Activated CD4-positive, alpha-beta T cell treated with anti-CD3 and anti-CD28 coated beads, Interleukin-2, amount 10 ng/mL, durations not matched to agents 7 days and 5 days (primary cell): ENCODE results near the gene SRPRA. TPM values are rescaled to one million over a fixed set of nuclear protein-coding genes. Genes with fewer than 3 reads are reported as not detected.
"Not testable (repeated sequence)": the region's sequence is repeated elsewhere in the genome, so short reads cannot be mapped to it uniquely, and the experiment has no call there.

Experiments used
- CTCF ChIA-PET: fragments of 350-600 bp; sonication (Branson Sonifier 250); formaldehyde crosslinking; loops from one replicate; lab custom pipeline; 2021; ENCODE audit warnings: antibody characterized with exemption; lab: Charles Lee
- POLR2A ChIA-PET: fragments of 350-600 bp; sonication (Branson Sonifier 250); formaldehyde crosslinking; loops from one replicate; lab custom pipeline; 2021; ENCODE audit warnings: antibody characterized with exemption; lab: Charles Lee
- DNase-seq: peaks from one replicate; pipeline ENCODE4 v3.0.0-alpha.2; 2020
- H3K27ac Mint-ChIP-seq: one replicate; pipeline ENCODE4 v1.8.0; 2021; ENCODE audit warnings: mild to moderate bottlenecking, moderate library complexity, mixed read lengths
- H3K27me3 Mint-ChIP-seq: one replicate; pipeline ENCODE4 v1.8.0; 2021; ENCODE audit warnings: mixed read lengths
- H3K36me3 Mint-ChIP-seq: one replicate; pipeline ENCODE4 v1.8.0; 2021; ENCODE audit warnings: low read depth, mixed read lengths
- H3K4me1 Mint-ChIP-seq: one replicate; pipeline ENCODE4 v1.8.0; 2021; ENCODE audit warnings: mixed read lengths
- H3K4me3 Mint-ChIP-seq: one replicate; pipeline ENCODE4 v1.8.0; 2021; ENCODE audit warnings: mild to moderate bottlenecking, moderate library complexity, mixed read lengths
- H3K9me3 Mint-ChIP-seq: one replicate; pipeline ENCODE4 v1.8.0; 2021; ENCODE audit warnings: mixed read lengths
- total RNA-seq, 2 experiments: library from RNA; stranded (reverse); gene quantifications; one replicate each; pipeline ENCODE4 v1.2.3, GENCODE V29; 2021

SRPRA gene, protein sequence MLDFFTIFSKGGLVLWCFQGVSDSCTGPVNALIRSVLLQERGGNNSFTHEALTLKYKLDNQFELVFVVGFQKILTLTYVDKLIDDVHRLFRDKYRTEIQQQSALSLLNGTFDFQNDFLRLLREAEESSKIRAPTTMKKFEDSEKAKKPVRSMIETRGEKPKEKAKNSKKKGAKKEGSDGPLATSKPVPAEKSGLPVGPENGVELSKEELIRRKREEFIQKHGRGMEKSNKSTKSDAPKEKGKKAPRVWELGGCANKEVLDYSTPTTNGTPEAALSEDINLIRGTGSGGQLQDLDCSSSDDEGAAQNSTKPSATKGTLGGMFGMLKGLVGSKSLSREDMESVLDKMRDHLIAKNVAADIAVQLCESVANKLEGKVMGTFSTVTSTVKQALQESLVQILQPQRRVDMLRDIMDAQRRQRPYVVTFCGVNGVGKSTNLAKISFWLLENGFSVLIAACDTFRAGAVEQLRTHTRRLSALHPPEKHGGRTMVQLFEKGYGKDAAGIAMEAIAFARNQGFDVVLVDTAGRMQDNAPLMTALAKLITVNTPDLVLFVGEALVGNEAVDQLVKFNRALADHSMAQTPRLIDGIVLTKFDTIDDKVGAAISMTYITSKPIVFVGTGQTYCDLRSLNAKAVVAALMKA
- total RNA-seq = 100 to 1,000 TPM; 107 to 110 TPM

DNA sequence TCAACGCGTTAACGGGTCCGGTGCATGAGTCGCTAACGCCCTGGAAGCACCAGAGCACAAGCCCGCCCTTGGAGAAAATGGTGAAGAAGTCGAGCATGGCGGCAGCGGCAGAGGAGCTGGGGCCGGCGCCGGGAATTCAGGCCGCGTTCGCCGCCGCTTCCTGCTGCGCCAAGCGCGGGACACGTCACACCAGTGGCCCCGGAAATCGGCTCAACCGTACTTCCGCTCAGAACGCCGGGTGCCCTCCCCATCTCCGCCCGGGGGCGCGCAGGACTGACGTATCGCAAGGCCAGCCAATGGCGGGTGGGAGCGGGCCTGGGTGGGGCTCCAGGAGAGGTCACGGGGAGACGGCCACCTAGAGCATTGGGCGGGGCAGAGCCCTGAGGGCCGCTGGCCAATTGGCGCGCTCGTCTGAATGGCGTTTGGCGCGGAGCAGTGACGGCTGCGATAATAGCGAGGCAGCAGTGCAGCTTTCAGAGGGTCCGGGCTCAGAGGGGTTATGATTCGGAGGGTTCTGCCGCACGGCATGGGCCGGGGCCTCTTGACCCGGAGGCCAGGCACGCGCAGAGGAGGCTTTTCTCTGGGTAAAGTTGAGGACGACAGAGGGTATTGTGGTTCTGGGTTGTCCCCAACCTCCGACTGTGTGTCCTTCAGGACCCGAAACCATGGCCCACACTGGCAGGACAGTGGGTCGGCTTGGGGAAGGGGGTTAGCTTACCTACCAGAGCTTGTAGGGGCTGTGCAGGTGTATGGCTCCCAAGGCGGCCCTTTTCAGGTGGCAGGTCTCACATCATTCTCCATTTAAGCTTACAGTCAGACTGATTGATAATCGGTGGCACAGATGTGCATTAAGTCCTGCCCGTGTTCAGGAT, at the start of gene SRPRA, which contains the start of gene FOXRED1:
Gene SRPRA, minus strand, starts transcription at position 188 of the 872 bp plus-strand sequence. Its CDS starts 91 bp downstream, at position 97.
Gene FOXRED1, plus strand, starts transcription at position 447 of the 872 bp plus-strand sequence. Its CDS starts 53 bp downstream, at position 500.
- peak within 1 kb of the TSS; percentile 99 for H3K27ac Mint-ChIP-seq
- H3K27me3 Mint-ChIP-seq = no peaks in the 10 kb centered on the region
- H3K4me1 Mint-ChIP-seq = peaks cover 44% of the 10 kb centered on the region
- ChIA-PET CTCF (interaction anchor here (1.6 to 1.9 kb wide), 2 partner anchors 10 to 50 kb away, joined by 3 to 7 read pairs; no protein-coding TSS in a partner anchor), POLR2A (interaction anchor here (0.7 kb wide), 1 partner anchor 13 kb away, joined by 3 read pairs; no protein-coding TSS in a partner anchor)
- peak within 1 kb of the TSS; percentile 98 for H3K4me3 Mint-ChIP-seq
- peaks cover 51% of the 10 kb centered on the region for H3K36me3 Mint-ChIP-seq
- H3K9me3 Mint-ChIP-seq = no peaks in the 10 kb centered on the region
- DNase-seq = peak; percentile 100

DNA sequence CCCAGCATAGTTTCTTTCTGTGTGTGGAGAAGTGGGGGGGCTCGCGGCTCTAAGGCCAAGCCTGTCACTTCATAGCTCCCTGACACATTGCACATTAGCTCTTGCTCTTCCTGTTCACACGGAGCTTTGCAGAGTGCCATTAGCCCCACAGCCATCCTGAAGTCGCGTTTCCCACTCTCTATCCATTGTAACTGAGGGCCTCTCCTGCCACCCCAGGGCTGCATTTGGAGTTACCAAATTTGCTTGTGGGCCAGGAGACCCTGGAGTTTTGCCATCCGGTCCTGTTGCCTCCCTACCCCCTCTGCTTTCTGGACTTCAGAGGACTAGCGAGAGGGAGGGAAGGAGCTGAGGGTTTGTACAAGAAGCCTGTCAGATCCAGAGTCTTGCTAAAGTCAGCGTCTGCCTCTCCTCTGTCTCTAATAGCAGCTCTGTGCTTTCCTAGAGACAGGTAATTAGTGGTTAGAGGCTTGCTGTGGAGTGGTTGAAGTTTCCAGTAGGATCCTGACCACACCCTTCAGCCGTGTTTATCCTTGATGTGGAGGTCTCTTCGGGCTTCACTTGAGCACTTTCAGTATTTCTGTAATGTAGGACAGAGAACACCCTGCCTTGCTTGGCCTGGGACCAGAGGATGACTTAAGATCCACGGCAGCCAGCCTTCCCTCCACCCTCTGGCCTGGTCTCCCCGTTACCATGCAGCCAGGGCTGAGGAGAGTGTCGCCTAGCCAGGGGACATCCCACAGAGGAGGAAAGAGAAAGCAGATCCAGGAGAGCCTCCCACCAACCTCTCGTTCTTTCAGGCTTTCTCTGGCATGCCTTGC, 49.3 kb upstream of the SRPRA start:
- no peaks in the 10 kb centered on the region for H3K27me3 Mint-ChIP-seq
- DNase-seq = peak; percentile 27
- H3K9me3 Mint-ChIP-seq = peaks cover 4% of the 10 kb centered on the region
- H3K36me3 Mint-ChIP-seq = peaks cover 36% of the 10 kb centered on the region
- peak overlapping the region; percentile 6 for H3K4me3 Mint-ChIP-seq
- H3K27ac Mint-ChIP-seq = peak overlapping the region; percentile 88
- CTCF ChIA-PET = interaction anchor here (0.7 to 2.5 kb wide), 10 partner anchors 7 to 163 kb away, joined by 3 to 9 read pairs (median 5); no protein-coding TSS in a partner anchor
- POLR2A ChIA-PET = no interaction called here
- H3K4me1 Mint-ChIP-seq = peaks cover 44% of the 10 kb centered on the region

- H3K27me3 Mint-ChIP-seq = no peaks in the 10 kb centered on the region
- no peak for DNase-seq
- ChIA-PET POLR2A (no interaction called here), CTCF (interaction anchor here (1.5 to 2.5 kb wide), 5 partner anchors 8 to 163 kb away, joined by 4 to 9 read pairs (median 6); no protein-coding TSS in a partner anchor)
- H3K27ac Mint-ChIP-seq = peak overlapping the region; percentile 88
- H3K4me3 Mint-ChIP-seq = no peak overlapping the region
- peaks cover 39% of the 10 kb centered on the region for H3K36me3 Mint-ChIP-seq
- peaks cover 4% of the 10 kb centered on the region for H3K9me3 Mint-ChIP-seq
- H3K4me1 Mint-ChIP-seq = peaks cover 44% of the 10 kb centered on the region
Observed at GRCh38 chr11:126317432-126317755, 48.7 kb upstream of the SRPRA start.

DNA sequence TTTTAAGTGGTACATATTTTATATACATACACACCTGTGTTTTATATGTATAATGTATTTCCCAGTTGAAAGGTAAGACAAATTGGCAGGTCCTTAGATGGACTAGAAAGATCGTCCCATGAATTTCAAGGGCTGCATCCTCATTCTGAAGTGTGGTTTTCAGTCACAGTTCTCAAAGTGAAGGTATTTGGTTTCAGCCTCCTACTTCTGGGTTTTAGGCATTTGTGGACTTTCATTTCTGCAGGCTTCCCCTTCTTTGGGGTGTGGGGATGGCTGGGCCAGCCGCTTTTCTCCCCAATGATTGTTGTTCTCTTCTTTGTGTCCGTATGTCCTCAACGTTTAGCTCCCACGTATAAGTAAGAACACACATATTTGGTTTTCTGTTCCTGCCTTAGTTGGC, 45.1 kb upstream of the SRPRA start:
- peaks cover 4% of the 10 kb centered on the region for H3K9me3 Mint-ChIP-seq
- no peak overlapping the region for H3K27ac Mint-ChIP-seq
- ChIA-PET CTCF (interaction anchor here (0.6 kb wide), 1 partner anchor 67 kb away, joined by 3 read pairs; no protein-coding TSS in a partner anchor), POLR2A (no interaction called here)
- H3K27me3 Mint-ChIP-seq = no peaks in the 10 kb centered on the region
- no peak for DNase-seq
- H3K4me3 Mint-ChIP-seq = no peak overlapping the region
- H3K36me3 Mint-ChIP-seq = peaks cover 46% of the 10 kb centered on the region
- peaks cover 38% of the 10 kb centered on the region for H3K4me1 Mint-ChIP-seq

- H3K36me3 Mint-ChIP-seq = peaks cover 49% of the 10 kb centered on the region
- POLR2A ChIA-PET = no interaction called here
- H3K4me1 Mint-ChIP-seq = peaks cover 29% of the 10 kb centered on the region
- no peak for DNase-seq
- peaks cover 4% of the 10 kb centered on the region for H3K9me3 Mint-ChIP-seq
- no peak overlapping the region for H3K4me3 Mint-ChIP-seq
- CTCF ChIA-PET = interaction anchor here (0.6 to 1.3 kb wide), 2 partner anchors 42 to 86 kb away, joined by 3 read pairs; partner anchors contain the start of gene ST3GAL4
- no peaks in the 10 kb centered on the region for H3K27me3 Mint-ChIP-seq
- no peak overlapping the region for H3K27ac Mint-ChIP-seq
Observed at GRCh38 chr11:126312961-126313360, 44.3 kb upstream of the SRPRA start.

- Mint-ChIP-seq H3K36me3 (peaks cover 46% of the 10 kb centered on the region), H3K4me1 (peaks cover 24% of the 10 kb centered on the region), H3K27ac (no peak overlapping the region), H3K27me3 (no peaks in the 10 kb centered on the region), H3K4me3 (no peak overlapping the region), H3K9me3 (peaks cover 4% of the 10 kb centered on the region)
- POLR2A ChIA-PET = no interaction called here
- CTCF ChIA-PET = interaction anchor here (0.5 to 2.6 kb wide), 11 partner anchors 7 to 169 kb away, joined by 3 to 10 read pairs (median 5); no protein-coding TSS in a partner anchor
- DNase-seq = no peak
Observed at GRCh38 chr11:126311401-126312291, 43.0 kb upstream of the SRPRA start.

- ChIA-PET POLR2A (no interaction called here), CTCF (interaction anchor here (0.5 to 2.6 kb wide), 16 partner anchors 8 to 173 kb away, joined by 3 to 10 read pairs (median 4); no protein-coding TSS in a partner anchor)
- no peak for DNase-seq
- Mint-ChIP-seq H3K27me3 (no peaks in the 10 kb centered on the region), H3K27ac (peak overlapping the region; percentile 5), H3K9me3 (no peaks in the 10 kb centered on the region), H3K36me3 (peaks cover 43% of the 10 kb centered on the region), H3K4me1 (peaks cover 24% of the 10 kb centered on the region), H3K4me3 (no peak overlapping the region)
Observed at GRCh38 chr11:126310992-126311310, 42.3 kb upstream of the SRPRA start.

DNA sequence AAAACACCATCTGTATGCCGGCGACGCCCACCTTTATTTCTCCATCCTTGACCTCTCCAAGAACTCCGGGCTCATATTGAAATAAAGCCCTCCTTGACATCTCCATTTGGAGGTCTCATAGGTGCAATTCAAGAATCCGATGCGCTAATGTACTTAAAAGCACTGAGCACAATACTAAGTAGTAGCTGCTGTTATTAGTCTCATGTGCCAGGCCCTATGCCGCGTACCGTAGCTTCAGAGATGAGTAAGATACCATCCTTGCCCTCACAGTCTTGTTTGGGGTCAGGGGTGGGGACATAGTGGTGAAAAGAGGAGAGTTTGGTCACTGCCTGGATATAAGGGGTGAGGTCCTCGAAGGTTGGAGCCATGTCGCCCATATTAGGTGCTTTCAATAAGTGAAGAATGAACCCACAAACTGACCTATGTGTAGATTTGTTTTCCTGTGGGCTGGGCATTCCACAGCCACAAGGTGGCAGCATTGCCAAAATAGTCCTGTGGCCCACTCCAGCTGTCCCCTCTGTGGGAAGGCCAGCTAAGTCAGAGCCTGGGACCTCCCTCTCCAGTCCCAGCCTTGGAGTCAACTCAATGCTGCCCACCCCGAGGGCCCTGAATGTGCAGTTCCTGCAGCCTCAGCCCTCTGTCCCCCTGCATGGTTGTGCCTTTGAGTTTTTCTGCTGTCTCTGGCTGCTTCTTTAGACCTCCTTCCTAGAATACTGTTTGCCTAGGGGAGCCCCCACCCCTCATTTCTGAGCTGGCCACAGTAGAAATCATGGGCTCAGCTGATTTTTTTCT, 41.7 kb upstream of the SRPRA start:
- peak; percentile 64 for DNase-seq
- no peaks in the 10 kb centered on the region for H3K9me3 Mint-ChIP-seq
- H3K27ac Mint-ChIP-seq = peak overlapping the region; percentile 5
- ChIA-PET POLR2A (no interaction called here), CTCF (interaction anchor here (0.5 to 2.6 kb wide), 16 partner anchors 9 to 174 kb away, joined by 3 to 10 read pairs (median 4); no protein-coding TSS in a partner anchor)
- peaks cover 30% of the 10 kb centered on the region for H3K4me1 Mint-ChIP-seq
- no peaks in the 10 kb centered on the region for H3K27me3 Mint-ChIP-seq
- H3K4me3 Mint-ChIP-seq = no peak overlapping the region
- H3K36me3 Mint-ChIP-seq = peaks cover 43% of the 10 kb centered on the region

GRCh38 chr11:126308771-126309170, 40.1 kb upstream of the SRPRA start:
- Mint-ChIP-seq H3K4me1 (peaks cover 33% of the 10 kb centered on the region), H3K36me3 (peaks cover 38% of the 10 kb centered on the region)
- H3K27me3 Mint-ChIP-seq, H3K27ac Mint-ChIP-seq, H3K9me3 Mint-ChIP-seq, CTCF ChIA-PET, H3K4me3 Mint-ChIP-seq, DNase-seq, POLR2A ChIA-PET: not testable (repeated sequence)

- ChIA-PET CTCF (interaction anchor here (1.0 to 1.5 kb wide), 3 partner anchors 14 to 172 kb away, joined by 3 to 4 read pairs (median 3); no protein-coding TSS in a partner anchor), POLR2A (no interaction called here)
- no peaks in the 10 kb centered on the region for H3K9me3 Mint-ChIP-seq
- DNase-seq = no peak
- no peak overlapping the region for H3K27ac Mint-ChIP-seq
- no peaks in the 10 kb centered on the region for H3K27me3 Mint-ChIP-seq
- H3K4me3 Mint-ChIP-seq = no peak overlapping the region
- peaks cover 38% of the 10 kb centered on the region for H3K36me3 Mint-ChIP-seq
- H3K4me1 Mint-ChIP-seq = peaks cover 36% of the 10 kb centered on the region
Observed at GRCh38 chr11:126308271-126308671, 39.6 kb upstream of the SRPRA start.
